Esophagus squamous epithelium (tissue), 5 donors: ENCODE measurements around the gene HLA-E. TPM values are rescaled to one million over a fixed set of nuclear protein-coding genes. Genes with fewer than 3 reads are reported as not detected.
A peak's percentile ranks its signal among the peaks of the same experiment; 100 is the strongest.
"Not testable (repeated sequence)": the region's sequence is repeated elsewhere in the genome, so short reads cannot be mapped to it uniquely, and the experiment has no call there.

Experiments used
- DNase-seq: peaks from one replicate; lab custom pipeline; 2025; lab: John Stamatoyannopoulos, UW
- H3K27ac ChIP-seq, 4 donors: fragments of 200-600 bp; sonication (generic); one replicate each; pipeline ENCODE4 v1.5.1; 2016 to 2019; ENCODE audit warnings: mild to moderate bottlenecking in 1 of 4
- H3K27me3 ChIP-seq, 4 donors: fragments of 200-600 bp; sonication (generic); 1 replicate in 3 of 4; 2 replicates in 1 of 4; pipeline versions ENCODE4 v1.5.1 to v1.6.0; 2017 to 2021; ENCODE audit warnings: antibody characterized with exemption in 1 of 4
- H3K36me3 ChIP-seq, 3 donors: fragments of 200-600 bp; sonication (generic); one replicate each; pipeline ENCODE4 v1.5.1; 2016 to 2019
- H3K4me1 ChIP-seq, 3 donors: fragments of 200-600 bp; sonication (generic); one replicate each; pipeline ENCODE4 v1.5.1; 2017 to 2019
- H3K4me3 ChIP-seq, 4 donors: fragments of 200-600 bp; sonication (generic); 1 replicate in 3 of 4; 2 replicates in 1 of 4; pipeline ENCODE4 v1.5.1; 2016 to 2019; ENCODE audit warnings: mild to moderate bottlenecking in 2 of 4, moderate library complexity in 1 of 4
- H3K9me3 ChIP-seq, 3 donors: fragments of 200-600 bp; sonication (generic); one replicate each; pipeline ENCODE4 v1.5.1; 2016 to 2019
- CTCF ChIP-seq, 6 experiments: fragments of 450-650 bp in 4 of 6; fragments of 200-600 bp in 2 of 6; sonication (generic) in 2 of 6; IDR thresholded peaks; one replicate each; pipeline ENCODE4 v1.5.1; 2016 to 2019; ENCODE audit warnings: antibody characterized with exemption in 6 of 6, mild to moderate bottlenecking in 4 of 6, moderate library complexity in 4 of 6
- POLR2A ChIP-seq, 4 donors: fragments of 450-650 bp; IDR thresholded peaks; one replicate each; pipeline ENCODE4 v1.6.1; 2017; ENCODE audit warnings: antibody characterized with exemption in 4 of 4, mild to moderate bottlenecking in 4 of 4, moderate library complexity in 3 of 4
- WGBS, 2 donors: methylation state at CpG; one replicate each; pipeline ENCODE4 v1.1.5; 2018; 5-methylcytosine and 5-hydroxymethylcytosine counted together
- intact Hi-C: fragments of 100-400 bp; cut with DNase I; formaldehyde crosslinking; loops from one replicate; pipeline ENCODE4 v1.15.0; 2022
- total RNA-seq, 4 donors: library from RNA; depleted of rRNA; stranded (reverse); fragments of >200 nt; gene quantifications; one replicate each; pipeline ENCODE4 v1.1.0, GENCODE V29; 2016
- donor health status: DM: yes; HTN: yes; CAD: no.

Gene HLA-E
- total RNA-seq, 4 donors from 2014 or later: 263 to 597 (median 356) TPM

- WGBS, 2 donors: 58 to 71% methylated on average over 3 of the region's 3 CpGs
- TF ChIP-seq POLR2A (IDR thresholded peaks at IDR 0.05): no peak
- no peak for TF ChIP-seq CTCF (IDR thresholded peaks at IDR 0.05)
Observed at GRCh38 chr6:30485236-30485635, 4.1 kb upstream of the HLA-E start.

GRCh38 chr6:30487926-30488325 is 1.4 kb upstream of the HLA-E start:
- peaks cover 24 to 29% (median 28%) of the 10 kb centered on the region in 3 donors for H3K36me3 ChIP-seq
- no peak for DNase-seq
- TF ChIP-seq POLR2A (IDR thresholded peaks at IDR 0.05) (no peak), CTCF (IDR thresholded peaks at IDR 0.05) (no peak)
- WGBS, 2 donors: 58% methylated on average over 9 of the region's 9 CpGs
- peaks cover 0 to 6% (median 0%) of the 10 kb centered on the region in 4 donors for H3K27me3 ChIP-seq
- H3K4me1 ChIP-seq: peaks cover 22 to 41% (median 24%) of the 10 kb centered on the region in 3 donors
- no peak overlapping the region for H3K27ac ChIP-seq
- no peak overlapping the region for H3K4me3 ChIP-seq
- intact Hi-C loops: loop anchor here (5.0 kb wide), 1 partner anchor 44 kb away; no protein-coding TSS in a partner anchor
- H3K9me3 ChIP-seq: no peaks in the 10 kb centered on the region

More at GRCh38 chr6:30485236-30485635, 4.1 kb upstream of the HLA-E start:
- Histone ChIP-seq H3K27ac (no peak overlapping the region), H3K4me1 (peaks cover 8 to 36% (median 13%) of the 10 kb centered on the region in 3 donors), H3K9me3 (no peaks in the 10 kb centered on the region), H3K4me3 (no peak overlapping the region), H3K27me3 (peaks cover 9 to 31% (median 13%) of the 10 kb centered on the region in 4 donors), H3K36me3 (peaks cover under 1 to 2% (median 1%) of the 10 kb centered on the region in 3 donors)
- no peak for DNase-seq
- intact Hi-C loops: loop anchor here (5.0 kb wide), 1 partner anchor 47 kb away; no protein-coding TSS in a partner anchor

DNA sequence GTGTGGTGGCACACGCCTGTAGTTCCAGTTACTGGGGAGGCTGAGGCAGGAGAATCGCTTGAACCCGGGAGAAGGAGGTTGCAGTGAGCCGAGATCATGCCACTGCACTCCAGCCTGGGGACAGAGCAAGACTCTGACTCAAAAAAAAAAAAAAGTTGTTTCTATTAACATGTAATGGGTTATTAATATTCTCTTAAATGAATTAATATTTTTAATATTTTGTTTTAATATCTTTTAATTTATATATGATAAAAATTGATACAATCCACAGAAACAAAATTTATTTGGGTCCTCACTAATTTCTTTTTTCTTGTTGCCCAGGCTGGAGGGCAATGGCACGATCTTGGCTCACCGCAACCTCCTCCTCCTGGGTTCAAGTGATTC is 620 bp upstream of the HLA-E start:
- peak overlapping the region in 3 of 4 donors; percentile 80 to 100 (median 97) for H3K4me3 ChIP-seq
- intact Hi-C loops: loop anchor here (5.0 kb wide), 1 partner anchor 44 kb away; no protein-coding TSS in a partner anchor

DNA sequence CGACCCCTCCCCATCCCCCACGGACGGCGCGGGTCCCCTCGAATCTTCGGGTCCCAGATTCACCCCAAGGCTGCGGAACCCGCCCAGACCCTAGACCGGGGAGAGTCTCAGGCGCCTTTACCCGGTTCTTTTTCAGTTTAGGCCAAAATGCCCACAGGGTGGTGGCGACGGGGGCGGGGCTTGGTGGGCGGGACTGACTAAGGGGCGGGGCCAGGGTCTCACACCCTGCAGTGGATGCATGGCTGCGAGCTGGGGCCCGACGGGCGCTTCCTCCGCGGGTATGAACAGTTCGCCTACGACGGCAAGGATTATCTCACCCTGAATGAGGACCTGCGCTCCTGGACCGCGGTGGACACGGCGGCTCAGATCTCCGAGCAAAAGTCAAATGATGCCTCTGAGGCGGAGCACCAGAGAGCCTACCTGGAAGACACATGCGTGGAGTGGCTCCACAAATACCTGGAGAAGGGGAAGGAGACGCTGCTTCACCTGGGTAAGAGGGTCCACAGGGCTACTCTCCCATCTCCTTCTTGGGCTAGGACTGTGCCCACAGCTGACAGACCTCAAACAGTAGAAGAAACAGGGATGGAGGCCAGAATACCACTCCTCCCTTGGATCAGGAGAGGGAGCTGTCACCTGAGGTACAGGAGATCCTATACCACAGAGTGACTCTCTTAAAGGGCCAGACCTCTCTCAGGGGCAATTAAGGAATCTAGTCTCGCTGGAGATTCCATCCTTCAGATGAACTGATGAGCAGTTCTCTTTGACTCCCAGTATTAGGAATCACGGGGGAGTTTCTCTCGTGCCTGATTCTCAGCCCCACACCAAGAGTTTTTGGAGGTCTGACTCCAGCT is 942 bp downstream of the HLA-E start:
- peak; percentile 48 for DNase-seq
- WGBS, 2 donors: 13 to 63% methylated on average over 3 to 10 of the region's 38 CpGs
- Histone ChIP-seq H3K4me3 (peak overlapping the region; percentile 76 to 100 (median 88)), H3K4me1 (peaks cover 25 to 59% (median 37%) of the 10 kb centered on the region in 3 donors), H3K9me3 (no peaks in the 10 kb centered on the region), H3K36me3 (peaks cover 26 to 44% (median 37%) of the 10 kb centered on the region in 3 donors), H3K27ac (peak overlapping the region; percentile 95 to 100 (median 98)), H3K27me3 (no peaks in the 10 kb centered on the region)
- intact Hi-C loops: no loop called here
- TF ChIP-seq POLR2A (IDR thresholded peaks at IDR 0.05): no peak
- peak in 1 of 6 experiments; percentile 3 for TF ChIP-seq CTCF (IDR thresholded peaks at IDR 0.05)

More for the DNA sequence above, 620 bp upstream of the HLA-E start:
- Histone ChIP-seq H3K36me3 (peaks cover 26 to 36% (median 33%) of the 10 kb centered on the region in 3 donors), H3K4me1 (peaks cover 24 to 48% (median 31%) of the 10 kb centered on the region in 3 donors), H3K27ac (peak overlapping the region; percentile 95 to 100 (median 98))
- not testable (repeated sequence) for H3K9me3 ChIP-seq, H3K27me3 ChIP-seq, DNase-seq
- WGBS, 2 donors: 92 to 93% methylated on average over 6 of the region's 6 CpGs

DNA sequence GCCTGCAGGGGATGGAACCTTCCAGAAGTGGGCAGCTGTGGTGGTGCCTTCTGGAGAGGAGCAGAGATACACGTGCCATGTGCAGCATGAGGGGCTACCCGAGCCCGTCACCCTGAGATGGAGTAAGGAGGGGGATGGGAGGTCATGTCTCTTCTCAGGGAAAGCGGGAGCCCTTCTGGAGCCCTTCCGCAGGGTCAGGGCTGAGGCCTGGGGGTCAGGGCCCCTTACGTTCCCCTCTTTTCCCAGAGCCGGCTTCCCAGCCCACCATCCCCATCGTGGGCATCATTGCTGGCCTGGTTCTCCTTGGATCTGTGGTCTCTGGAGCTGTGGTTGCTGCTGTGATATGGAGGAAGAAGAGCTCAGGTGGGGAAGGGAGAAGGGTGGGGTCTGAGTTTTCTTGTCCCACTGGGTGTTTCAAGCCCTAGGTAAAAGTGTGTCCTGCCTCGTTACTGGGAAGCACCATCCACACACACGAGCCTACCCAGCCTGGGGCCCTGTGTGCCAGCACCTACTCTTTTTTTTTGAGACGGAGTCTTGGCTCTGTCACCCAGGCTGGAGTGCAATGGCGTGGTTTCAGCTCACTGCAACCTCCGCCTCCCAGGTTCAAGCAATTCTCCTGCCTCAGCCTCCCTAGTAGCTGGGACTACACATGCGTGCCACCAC is 2.1 kb downstream of the HLA-E start:
- Histone ChIP-seq H3K4me3 (peak overlapping the region in 3 of 4 donors; percentile 80 to 100 (median 97)), H3K36me3 (peaks cover 26 to 44% (median 37%) of the 10 kb centered on the region in 3 donors), H3K4me1 (peaks cover 32 to 66% (median 43%) of the 10 kb centered on the region in 3 donors), H3K27ac (peak overlapping the region in 3 of 4 donors; percentile 97 to 100 (median 100))
- H3K9me3 ChIP-seq, H3K27me3 ChIP-seq, DNase-seq, intact Hi-C loops: not testable (repeated sequence)
- 61 to 71% methylated on average over 4 to 13 of the region's 14 CpGs for WGBS, 2 donors
